Upper lobe of right lung (tissue), 1 donor: Measurements from ENCODE around the gene CIPC. TPM values are rescaled to one million over a fixed set of nuclear protein-coding genes. Genes with fewer than 3 reads are reported as not detected.

Experiments
- ATAC-seq: fragments of 200-7000 bp; cut with Tn5 transposase; one replicate; pipeline ENCODE4 v1.9.1; 2020; ENCODE audit warnings: mild to moderate bottlenecking, moderate library complexity
- DNase-seq: peaks from one replicate; pipeline ENCODE4 v3.0.0-alpha.2; 2020
- H3K27ac ChIP-seq: fragments of 200-600 bp; one replicate; pipeline ENCODE4 v1.8.0; 2022
- H3K27me3 ChIP-seq: fragments of 200-600 bp; one replicate; pipeline ENCODE4 v1.8.0; 2022; ENCODE audit warnings: mild to moderate bottlenecking
- H3K36me3 ChIP-seq: fragments of 200-600 bp; one replicate; pipeline ENCODE4 v1.8.0; 2022
- H3K4me1 ChIP-seq: fragments of 200-600 bp; one replicate; pipeline ENCODE4 v1.8.0; 2022
- H3K4me3 ChIP-seq: fragments of 200-600 bp; one replicate; pipeline ENCODE4 v1.8.0; 2022; ENCODE audit warnings: mild to moderate bottlenecking
- H3K9me3 ChIP-seq: fragments of 200-600 bp; one replicate; pipeline ENCODE4 v1.8.0; 2022
- CTCF ChIP-seq: fragments of 200-600 bp; IDR thresholded peaks from one replicate; pipeline ENCODE4 v1.8.0; 2022; ENCODE audit warnings: antibody characterized with exemption
- intact Hi-C: fragments of 100-400 bp; cut with DNase I; formaldehyde crosslinking; loops from one replicate; pipeline ENCODE4 v1.11.0; 2022
- total RNA-seq: library from RNA; stranded (reverse); fragmentation: NEBNext Ultra II Directional; extraction: Animal tissue kit (Norgen Biotek cat#: 25700); gene quantifications from one replicate; pipeline ENCODE4 v1.2.1, GENCODE V29; 2021
- donor health status: DM: no; HTN: yes; CAD: no; lungs with severe emphysema.

CIPC gene
- total RNA-seq, 1 donor from 2014 or later = 24.9 TPM

- intact Hi-C loops = no loop called here
- no peaks in the 10 kb centered on the region for H3K9me3 ChIP-seq
- H3K27me3 ChIP-seq = peaks cover 16% of the 10 kb centered on the region
- no peak overlapping the region for H3K27ac ChIP-seq
- peaks cover 13% of the 10 kb centered on the region for H3K4me1 ChIP-seq
- ATAC-seq = peak; percentile 84
- DNase-seq = peak; percentile 74
- peak; percentile 34 for TF ChIP-seq CTCF
- H3K4me3 ChIP-seq = peak overlapping the region; percentile 53
- no peaks in the 10 kb centered on the region for H3K36me3 ChIP-seq
Observed at GRCh38 chr14:77124345-77125280, 26.6 kb downstream of the CIPC start.

GRCh38 chr14:77125281-77125801 is 27.3 kb downstream of the CIPC start:
- peaks cover 13% of the 10 kb centered on the region for H3K4me1 ChIP-seq
- no peak for ATAC-seq
- intact Hi-C loops = no loop called here
- no peak for DNase-seq
- H3K36me3 ChIP-seq = no peaks in the 10 kb centered on the region
- no peak for TF ChIP-seq CTCF
- H3K27ac ChIP-seq = no peak overlapping the region
- no peaks in the 10 kb centered on the region for H3K9me3 ChIP-seq
- H3K4me3 ChIP-seq = peak overlapping the region; percentile 53
- peaks cover 16% of the 10 kb centered on the region for H3K27me3 ChIP-seq

GRCh38 chr14:77125823-77126325 is 27.8 kb downstream of the CIPC start:
- intact Hi-C loops = no loop called here
- Histone ChIP-seq H3K4me3 (no peak overlapping the region), H3K36me3 (no peaks in the 10 kb centered on the region), H3K4me1 (peaks cover 13% of the 10 kb centered on the region), H3K27me3 (peaks cover 16% of the 10 kb centered on the region), H3K9me3 (no peaks in the 10 kb centered on the region), H3K27ac (no peak overlapping the region)
- no peak for DNase-seq
- ATAC-seq = no peak
- TF ChIP-seq CTCF = no peak

- peaks cover 16% of the 10 kb centered on the region for H3K27me3 ChIP-seq
- H3K9me3 ChIP-seq = no peaks in the 10 kb centered on the region
- ATAC-seq (no peak), DNase-seq (no peak)
- no peaks in the 10 kb centered on the region for H3K36me3 ChIP-seq
- H3K4me3 ChIP-seq = no peak overlapping the region
- intact Hi-C loops = no loop called here
- H3K27ac ChIP-seq = no peak overlapping the region
- H3K4me1 ChIP-seq = peaks cover 13% of the 10 kb centered on the region
- no peak for TF ChIP-seq CTCF
Observed at GRCh38 chr14:77126461-77126990, 28.5 kb downstream of the CIPC start.

- TF ChIP-seq CTCF = no peak
- Histone ChIP-seq H3K4me1 (peaks cover 13% of the 10 kb centered on the region), H3K27me3 (peaks cover 23% of the 10 kb centered on the region), H3K36me3 (no peaks in the 10 kb centered on the region), H3K4me3 (no peak overlapping the region), H3K9me3 (no peaks in the 10 kb centered on the region), H3K27ac (no peak overlapping the region)
- intact Hi-C loops = no loop called here
- DNase-seq = no peak
- ATAC-seq = no peak
Observed at GRCh38 chr14:77128414-77128891, 30.4 kb downstream of the CIPC start.
